A673 (cell line): ENCODE data around the gene SF3B3.

Experiments
- EZH2 ChIP-seq: fragments of 200-600 bp; sonication (generic); IDR thresholded peaks from 2 replicates; pipeline ENCODE4 v1.6.1; 2017; ENCODE audit warnings: borderline replicate concordance, low read depth, mild to moderate bottlenecking, mixed read lengths, antibody characterized with exemption, low read length; ENCODE audit not compliant: poor library complexity, severe bottlenecking
- TF ChIP-seq, protein P1 (sequence below): fragments of 300-800, 200-600 bp; sonication (generic); conservative IDR thresholded peaks from 2 replicates; pipeline ENCODE4 v1.5.1; 2017; ENCODE audit warnings: low read depth, mild to moderate bottlenecking, antibody characterized with exemption, low read length, moderate library complexity, mixed read lengths

- TF ChIP-seq, protein P1, sequence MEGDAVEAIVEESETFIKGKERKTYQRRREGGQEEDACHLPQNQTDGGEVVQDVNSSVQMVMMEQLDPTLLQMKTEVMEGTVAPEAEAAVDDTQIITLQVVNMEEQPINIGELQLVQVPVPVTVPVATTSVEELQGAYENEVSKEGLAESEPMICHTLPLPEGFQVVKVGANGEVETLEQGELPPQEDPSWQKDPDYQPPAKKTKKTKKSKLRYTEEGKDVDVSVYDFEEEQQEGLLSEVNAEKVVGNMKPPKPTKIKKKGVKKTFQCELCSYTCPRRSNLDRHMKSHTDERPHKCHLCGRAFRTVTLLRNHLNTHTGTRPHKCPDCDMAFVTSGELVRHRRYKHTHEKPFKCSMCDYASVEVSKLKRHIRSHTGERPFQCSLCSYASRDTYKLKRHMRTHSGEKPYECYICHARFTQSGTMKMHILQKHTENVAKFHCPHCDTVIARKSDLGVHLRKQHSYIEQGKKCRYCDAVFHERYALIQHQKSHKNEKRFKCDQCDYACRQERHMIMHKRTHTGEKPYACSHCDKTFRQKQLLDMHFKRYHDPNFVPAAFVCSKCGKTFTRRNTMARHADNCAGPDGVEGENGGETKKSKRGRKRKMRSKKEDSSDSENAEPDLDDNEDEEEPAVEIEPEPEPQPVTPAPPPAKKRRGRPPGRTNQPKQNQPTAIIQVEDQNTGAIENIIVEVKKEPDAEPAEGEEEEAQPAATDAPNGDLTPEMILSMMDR, result no peak
- no peak for TF ChIP-seq EZH2
Measured at GRCh38 chr16:70578035-70578434, 54.4 kb downstream of the SF3B3 start.
